GM12891 (cell line): ENCODE results near the gene ZNF438.

Experiments
- PAX5 ChIP-seq: IDR thresholded peaks from 2 replicates; pipeline ENCODE4 v1.6.1; 2011; ENCODE audit warnings: low read length, moderate library complexity, mild to moderate bottlenecking; ENCODE audit not compliant: insufficient read depth, severe bottlenecking
- POLR2A ChIP-seq: IDR thresholded peaks from 2 replicates; pipeline ENCODE4 v1.6.1; 2011; ENCODE audit warnings: low read depth, low read length, control low read depth
- POLR2AphosphoS5 ChIP-seq: IDR thresholded peaks from 2 replicates; pipeline ENCODE4 v1.6.1; 2011; ENCODE audit warnings: low read depth, low read length, control low read depth
- SPI1 ChIP-seq: IDR thresholded peaks from 2 replicates; pipeline ENCODE4 v1.6.1; 2011; ENCODE audit warnings: low read depth, low read length, control low read depth
- TAF1 ChIP-seq: IDR thresholded peaks from 2 replicates; pipeline ENCODE4 v1.6.1; 2011; ENCODE audit warnings: low read depth, low read length, control low read depth

DNA sequence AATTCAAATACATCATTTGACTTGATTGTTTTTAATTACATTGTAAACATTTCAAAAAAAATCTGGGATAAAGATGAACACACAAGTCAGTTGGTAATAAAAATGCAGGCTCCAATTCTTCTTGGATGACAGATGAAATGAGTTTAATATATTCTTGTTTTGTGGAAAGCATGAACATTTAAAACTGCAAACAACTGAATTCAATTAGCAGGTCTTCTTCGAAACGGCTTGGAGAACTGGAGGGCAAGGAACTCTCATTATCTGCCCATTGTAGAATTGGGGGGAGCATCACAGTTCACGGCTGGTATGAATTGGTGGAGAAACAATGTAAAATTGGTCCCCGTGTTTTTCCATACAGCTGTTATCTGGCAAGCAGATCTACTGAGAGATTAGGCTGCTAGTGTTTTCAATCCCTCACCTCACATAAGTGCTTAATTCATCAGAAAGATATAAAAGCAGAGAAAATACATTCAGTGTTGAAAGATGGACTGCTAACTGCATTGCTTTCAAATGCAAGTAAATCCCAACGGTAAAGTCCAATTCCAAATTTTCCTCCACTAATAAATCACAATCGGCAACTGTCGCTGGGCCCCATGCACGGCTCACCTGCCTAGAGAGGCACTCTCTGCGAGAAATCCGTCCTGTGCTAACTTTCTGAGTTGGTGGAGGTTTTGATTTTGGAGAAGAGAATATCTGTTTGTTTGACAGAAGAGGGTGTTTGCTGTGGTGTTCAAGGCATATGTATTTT, 199.5 kb downstream of the ZNF438 start:
- TF ChIP-seq POLR2A (no peak), SPI1 (no peak), POLR2AphosphoS5 (no peak), TAF1 (no peak), PAX5 (no peak)
